K562 (cell line): ENCODE results near the gene GCDH. TPM values are rescaled to one million over a fixed set of nuclear protein-coding genes. Genes with fewer than 3 reads are reported as not detected.

Source experiments
- CHD2 ChIP-seq: IDR thresholded peaks from 2 replicates; pipeline ENCODE4 v1.6.1; 2011; ENCODE audit warnings: low read depth, low read length
- CREB1 ChIP-seq, 2 experiments: sonication (generic) in 1 of 2; formaldehyde crosslinking in 1 of 2; IDR thresholded peaks; 2 replicates each; pipeline versions ENCODE4 v1.6.1 to v1.8.0; 2012 to 2022; ENCODE audit warnings: inconsistent platforms in 1 of 2, mild to moderate bottlenecking in 1 of 2, missing genetic modification reagents in 1 of 2, moderate library complexity in 1 of 2
- DPF2 ChIP-seq: fragments of 450-650 bp; IDR thresholded peaks from 2 replicates; pipeline ENCODE4 v1.6.1; 2016
- E2F4 ChIP-seq: sonication (generic); formaldehyde crosslinking; IDR thresholded peaks from 2 replicates; pipeline ENCODE4 v1.8.0; 2022; ENCODE audit warnings: mild to moderate bottlenecking, low read depth, missing genetic modification reagents
- ETV1 ChIP-seq: fragments of 450-650 bp; conservative IDR thresholded peaks from 2 replicates; pipeline ENCODE4 v1.6.1; 2016; ENCODE audit warnings: missing genetic modification characterization, control low read depth, low read depth, missing compliant biosample characterization
- FOS ChIP-seq: IDR thresholded peaks from 3 replicates; pipeline ENCODE4 v1.6.1; 2011; ENCODE audit not compliant: insufficient read length; ENCODE audit errors: extremely low read depth
- FOXA3 ChIP-seq, 2 experiments: fragments of 450-650 bp in 1 of 2; sonication (generic) in 1 of 2; formaldehyde crosslinking; IDR thresholded peaks in 1 of 2; conservative IDR thresholded peaks in 1 of 2; 2 replicates each; pipeline versions ENCODE4 v1.4.0 to v1.8.0; 2020 to 2022; ENCODE audit warnings: mild to moderate bottlenecking in 2 of 2, missing genetic modification reagents in 1 of 2
- NBN ChIP-seq: fragments of 450-650 bp; IDR thresholded peaks from 2 replicates; pipeline ENCODE4 v1.6.1; 2016; ENCODE audit warnings: low read depth, mild to moderate bottlenecking
- NFIX ChIP-seq: fragments of 250-450 bp; sonication (Bioruptor Pico); IDR thresholded peaks from 2 replicates; pipeline ENCODE4 v1.4.0; 2020; ENCODE audit warnings: low read depth, mild to moderate bottlenecking, moderate library complexity
- RBM14 ChIP-seq: fragments of 200-400 bp; formaldehyde crosslinking; IDR thresholded peaks from 2 replicates; pipeline ENCODE4 v1.6.1; 2018; ENCODE audit warnings: low read depth, mild to moderate bottlenecking, low read length, moderate library complexity, borderline replicate concordance; ENCODE audit not compliant: insufficient read depth
- RBM25 ChIP-seq: fragments of 200-400 bp; formaldehyde crosslinking; IDR thresholded peaks from 2 replicates; pipeline ENCODE4 v1.6.1; 2018; ENCODE audit warnings: low read length, low read depth, moderate library complexity; ENCODE audit not compliant: severe bottlenecking
- SIN3B ChIP-seq: fragments of 450-650 bp; IDR thresholded peaks from 2 replicates; pipeline ENCODE4 v1.6.1; 2017; ENCODE audit warnings: low read depth, mild to moderate bottlenecking, moderate library complexity
- TEAD4 ChIP-seq, 2 experiments: sonication (generic) in 1 of 2; formaldehyde crosslinking in 1 of 2; IDR thresholded peaks; 2 replicates each; pipeline versions ENCODE4 v1.6.1 to v1.8.0; 2012 to 2022; ENCODE audit warnings: borderline replicate concordance in 1 of 2, inconsistent platforms in 1 of 2, low read length in 1 of 2, mild to moderate bottlenecking in 1 of 2, missing genetic modification reagents in 1 of 2
- TRIM24 ChIP-seq, 2 experiments: fragments of 450-650 bp; IDR thresholded peaks; 2 replicates each; pipeline ENCODE4 v1.6.1; 2016
- TSC22D4 ChIP-seq: fragments of 450-650 bp; IDR thresholded peaks from 2 replicates; pipeline ENCODE4 v1.6.1; 2016; ENCODE audit warnings: missing genetic modification characterization, missing biosample characterization, control low read depth
- U2AF1 ChIP-seq: fragments of 200-400 bp; formaldehyde crosslinking; optimal IDR thresholded peaks from 2 replicates; pipeline ENCODE3; 2017; ENCODE audit warnings: mild to moderate bottlenecking, low read depth, low read length, moderate library complexity
- ZNF311 ChIP-seq: fragments of 250-450 bp; sonication (Bioruptor Pico); IDR thresholded peaks from 2 replicates; pipeline ENCODE4 v1.4.0; 2020; ENCODE audit warnings: mild to moderate bottlenecking, moderate library complexity
- ZNF76 ChIP-seq: fragments of 250-450 bp; sonication (Bioruptor Pico); IDR thresholded peaks from 2 replicates; pipeline ENCODE4 v1.4.0; 2020; ENCODE audit warnings: mild to moderate bottlenecking, moderate library complexity, borderline replicate concordance
- polyA plus RNA-seq, 8 experiments: library from polyadenylated mRNA; depleted of rRNA in 4 of 8; stranded (reverse) in 5 of 8; unstranded in 3 of 8; fragments of >200 nt; fragmentation: Nextera tagmentation in 2 of 8; fragmentation: Illumina TruSeq in 1 of 8; extraction: Ambion mirVana in 2 of 8; extraction: Trizol in 1 of 8; gene quantifications; 2 replicates each; pipeline versions ENCODE4 v1.2.1 to v1.2.3, GENCODE V29; 2011 to 2014; ENCODE audit warnings: inconsistent platforms in 1 of 8, missing spikeins in 1 of 8
- total RNA-seq, 7 experiments: library from RNA; depleted of rRNA in 6 of 7; stranded (reverse); fragments of >200 nt in 6 of 7; fragmentation: Illumina TruSeq in 2 of 7; extraction: Trizol in 2 of 7; gene quantifications; 2 replicates each; pipeline versions ENCODE4 v1.2.1 to v1.2.3, GENCODE V29; 2011 to 2021; ENCODE audit warnings: low replicate concordance in 1 of 7
- TF ChIP-seq, protein P1 (sequence below), 2 experiments: fragments of 150-350 bp in 1 of 2; IDR thresholded peaks; 2 replicates each; pipeline ENCODE4 v1.6.1; 2012 to 2016; ENCODE audit warnings: low read depth in 2 of 2, low read length in 2 of 2, mild to moderate bottlenecking in 1 of 2, moderate library complexity in 1 of 2
- TF ChIP-seq, protein P2 (sequence below): sonication (generic); formaldehyde crosslinking; IDR thresholded peaks from 2 replicates; pipeline ENCODE4 v1.8.0; 2022; ENCODE audit warnings: mild to moderate bottlenecking, missing genetic modification reagents, borderline replicate concordance

Gene GCDH
- total and polyA plus RNA-seq, 9 of the 15 experiments (the other 6 are each of a cell fraction or from before 2014, with no cell fraction given), result 2.9 to 50.8 (median 19.1) TPM

- TF ChIP-seq DPF2 (peak; percentile 94), TSC22D4 (tag) (no peak), NFIX (CRISPR knock-in tag) (no peak), TRIM24 (IDR thresholded peaks at IDR 0.05) (peak; percentile 77 to 81), ZNF76 (no peak), E2F4 (no peak), ETV1 (no peak), CHD2 (0 out of 2 replicates have a peak, but pooled peaks have one; percentile 27), FOS (no peak), RBM25 (no peak), ZNF311 (CRISPR knock-in tag) (no peak), SIN3B (no peak), U2AF1 (peak; percentile 52), NBN (peak; percentile 33; the same call in 1 of the 2 replicates), TEAD4 (IDR thresholded peaks at IDR 0.05; ENCODE audit: low read length) (peak; percentile 90), TEAD4 (CRISPR knock-in tag; IDR thresholded peaks at IDR 0.05; ENCODE audit: borderline replicate concordance) (no peak), RBM14 (no peak; the same call in 1 of the 2 replicates), CREB1 (IDR thresholded peaks at IDR 0.05) (no peak; the same call in 1 of the 2 replicates), CREB1 (CRISPR knock-in tag; IDR thresholded peaks at IDR 0.05) (no peak), FOXA3 (CRISPR knock-in tag; conservative IDR thresholded peaks at IDR 0.05 in 1 of 2, IDR thresholded peaks at IDR 0.05 in 1 of 2) (no peak)
- TF ChIP-seq, protein P1, sequence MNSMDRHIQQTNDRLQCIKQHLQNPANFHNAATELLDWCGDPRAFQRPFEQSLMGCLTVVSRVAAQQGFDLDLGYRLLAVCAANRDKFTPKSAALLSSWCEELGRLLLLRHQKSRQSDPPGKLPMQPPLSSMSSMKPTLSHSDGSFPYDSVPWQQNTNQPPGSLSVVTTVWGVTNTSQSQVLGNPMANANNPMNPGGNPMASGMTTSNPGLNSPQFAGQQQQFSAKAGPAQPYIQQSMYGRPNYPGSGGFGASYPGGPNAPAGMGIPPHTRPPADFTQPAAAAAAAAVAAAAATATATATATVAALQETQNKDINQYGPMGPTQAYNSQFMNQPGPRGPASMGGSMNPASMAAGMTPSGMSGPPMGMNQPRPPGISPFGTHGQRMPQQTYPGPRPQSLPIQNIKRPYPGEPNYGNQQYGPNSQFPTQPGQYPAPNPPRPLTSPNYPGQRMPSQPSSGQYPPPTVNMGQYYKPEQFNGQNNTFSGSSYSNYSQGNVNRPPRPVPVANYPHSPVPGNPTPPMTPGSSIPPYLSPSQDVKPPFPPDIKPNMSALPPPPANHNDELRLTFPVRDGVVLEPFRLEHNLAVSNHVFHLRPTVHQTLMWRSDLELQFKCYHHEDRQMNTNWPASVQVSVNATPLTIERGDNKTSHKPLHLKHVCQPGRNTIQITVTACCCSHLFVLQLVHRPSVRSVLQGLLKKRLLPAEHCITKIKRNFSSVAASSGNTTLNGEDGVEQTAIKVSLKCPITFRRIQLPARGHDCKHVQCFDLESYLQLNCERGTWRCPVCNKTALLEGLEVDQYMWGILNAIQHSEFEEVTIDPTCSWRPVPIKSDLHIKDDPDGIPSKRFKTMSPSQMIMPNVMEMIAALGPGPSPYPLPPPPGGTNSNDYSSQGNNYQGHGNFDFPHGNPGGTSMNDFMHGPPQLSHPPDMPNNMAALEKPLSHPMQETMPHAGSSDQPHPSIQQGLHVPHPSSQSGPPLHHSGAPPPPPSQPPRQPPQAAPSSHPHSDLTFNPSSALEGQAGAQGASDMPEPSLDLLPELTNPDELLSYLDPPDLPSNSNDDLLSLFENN (IDR thresholded peaks at IDR 0.05; ENCODE audit: low read depth in 2 of 2, low read length in 2 of 2), result peak in 1 of 2 experiments; percentile 66; a peak in 1 of 4 replicates
- TF ChIP-seq, protein P2, sequence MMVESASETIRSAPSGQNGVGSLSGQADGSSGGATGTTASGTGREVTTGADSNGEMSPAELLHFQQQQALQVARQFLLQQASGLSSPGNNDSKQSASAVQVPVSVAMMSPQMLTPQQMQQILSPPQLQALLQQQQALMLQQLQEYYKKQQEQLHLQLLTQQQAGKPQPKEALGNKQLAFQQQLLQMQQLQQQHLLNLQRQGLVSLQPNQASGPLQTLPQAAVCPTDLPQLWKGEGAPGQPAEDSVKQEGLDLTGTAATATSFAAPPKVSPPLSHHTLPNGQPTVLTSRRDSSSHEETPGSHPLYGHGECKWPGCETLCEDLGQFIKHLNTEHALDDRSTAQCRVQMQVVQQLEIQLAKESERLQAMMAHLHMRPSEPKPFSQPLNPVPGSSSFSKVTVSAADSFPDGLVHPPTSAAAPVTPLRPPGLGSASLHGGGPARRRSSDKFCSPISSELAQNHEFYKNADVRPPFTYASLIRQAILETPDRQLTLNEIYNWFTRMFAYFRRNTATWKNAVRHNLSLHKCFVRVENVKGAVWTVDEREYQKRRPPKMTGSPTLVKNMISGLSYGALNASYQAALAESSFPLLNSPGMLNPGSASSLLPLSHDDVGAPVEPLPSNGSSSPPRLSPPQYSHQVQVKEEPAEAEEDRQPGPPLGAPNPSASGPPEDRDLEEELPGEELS, result no peak
These were observed 5.0 kb upstream of the GCDH start (continued) for GRCh38 chr19:12885749-12886650.
